ENCODE measurements around the gene SEC14L6.

DNA sequence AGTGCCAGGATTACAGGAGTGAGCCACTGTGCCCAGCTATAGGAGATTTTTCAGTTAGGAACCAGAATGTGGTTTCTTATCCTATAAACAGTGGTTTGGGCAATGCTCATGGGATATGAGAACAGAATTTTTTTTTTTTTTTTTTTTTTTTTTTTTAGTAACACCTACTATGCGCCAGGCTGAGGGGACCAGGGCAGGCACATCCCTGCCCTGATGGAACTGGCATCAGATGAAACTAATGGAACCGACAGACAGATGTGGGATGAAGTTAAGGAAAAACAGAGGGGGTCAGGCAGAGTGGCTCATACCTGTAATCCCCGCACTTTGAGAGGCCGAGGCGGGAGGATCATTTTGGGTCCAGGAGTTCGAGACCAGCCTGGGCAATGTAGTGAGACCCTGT is 45.9 kb downstream of the SEC14L6 start:
- no peak for TF ChIP-seq POLR2A (conservative IDR thresholded peaks at IDR 0.05)
- TF ChIP-seq CHD4 (IDR thresholded peaks at IDR 0.05; ENCODE audit: insufficient read depth, insufficient replicate concordance, low read depth, low read length, poor library complexity, severe bottlenecking) = no peak
- no peak for TF ChIP-seq ATF3 (IDR thresholded peaks at IDR 0.05)
- no peak for TF ChIP-seq ATF3 (CRISPR knock-in tag; conservative IDR thresholded peaks at IDR 0.05)
- TF ChIP-seq JUNB (CRISPR knock-in tag; conservative IDR thresholded peaks at IDR 0.05) = no peak
- TF ChIP-seq CTCF (IDR thresholded peaks at IDR 0.05 in 2 of 3, conservative IDR thresholded peaks at IDR 0.05 in 1 of 3; ENCODE audit: insufficient read depth in 2 of 3, low read depth in 1 of 3, low read length in 3 of 3) = no peak
- TF ChIP-seq ZSCAN29 (IDR thresholded peaks at IDR 0.05) = no peak
- no peak for TF ChIP-seq LEF1 (IDR thresholded peaks at IDR 0.05)
- TF ChIP-seq SAFB (IDR thresholded peaks at IDR 0.05; ENCODE audit: borderline replicate concordance, low read depth, low read length) = no peak
- no peak for TF ChIP-seq EP300 (IDR thresholded peaks at IDR 0.05; ENCODE audit: low read length)
